H9 (cell line): ENCODE results near the gene CENPP. TPM values are rescaled to one million over a fixed set of nuclear protein-coding genes. Genes with fewer than 3 reads are reported as not detected.
A peak's percentile ranks its signal among the peaks of the same experiment; 100 is the strongest.

Experiments
- DNase-seq: peaks from one replicate; pipeline ENCODE4 v3.0.0-alpha.2; 2017
- H2AFZ ChIP-seq: one replicate; pipeline ENCODE4 v1.6.1; 2013; ENCODE audit warnings: mild to moderate bottlenecking, low read length, control low read depth, moderate library complexity
- H2AK5ac ChIP-seq: 2 replicates; pipeline ENCODE4 v1.6.1; 2013; ENCODE audit warnings: low read length, control low read depth, mixed read lengths; ENCODE audit not compliant: insufficient read length
- H2BK120ac ChIP-seq: one replicate; pipeline ENCODE4 v1.6.1; 2013; ENCODE audit warnings: low read depth, mild to moderate bottlenecking, low read length, control low read depth, inconsistent platforms; ENCODE audit not compliant: poor library complexity, severe bottlenecking
- H2BK12ac ChIP-seq: 2 replicates; pipeline ENCODE4 v1.6.1; 2013; ENCODE audit warnings: low read length, control low read depth, mixed read lengths, low read depth; ENCODE audit not compliant: insufficient read length
- H2BK15ac ChIP-seq: 2 replicates; pipeline ENCODE4 v1.6.1; 2013; ENCODE audit warnings: low read depth, low read length, control low read depth
- H2BK20ac ChIP-seq: one replicate; pipeline ENCODE4 v1.6.1; 2013; ENCODE audit warnings: low read depth, mild to moderate bottlenecking, low read length, control low read depth, inconsistent platforms; ENCODE audit not compliant: poor library complexity, severe bottlenecking
- H2BK5ac ChIP-seq: 2 replicates; pipeline ENCODE4 v1.6.1; 2013; ENCODE audit warnings: low read length, control low read depth, mixed read lengths; ENCODE audit not compliant: insufficient read length
- H3K14ac ChIP-seq: 2 replicates; pipeline ENCODE4 v1.6.1; 2013; ENCODE audit warnings: low read length, control low read depth; ENCODE audit not compliant: insufficient read depth
- H3K18ac ChIP-seq: 2 replicates; pipeline ENCODE4 v1.6.1; 2013; ENCODE audit warnings: low read depth, mild to moderate bottlenecking, mixed read lengths, low read length, control low read depth; ENCODE audit not compliant: insufficient read length
- H3K23ac ChIP-seq: 2 replicates; pipeline ENCODE4 v1.6.1; 2013; ENCODE audit warnings: low read length, control low read depth, mixed read lengths, low read depth; ENCODE audit not compliant: insufficient read length
- H3K23me2 ChIP-seq: 2 replicates; pipeline ENCODE4 v1.6.1; 2013; ENCODE audit warnings: low read depth, mild to moderate bottlenecking, mixed read lengths, low read length, control low read depth; ENCODE audit not compliant: insufficient read length, poor library complexity, severe bottlenecking
- H3K27ac ChIP-seq: 2 replicates; pipeline ENCODE4 v1.5.1; 2013; ENCODE audit warnings: low read length, control low read depth, mixed read lengths, low read depth; ENCODE audit not compliant: insufficient read length
- H3K27me3 ChIP-seq: 2 replicates; pipeline ENCODE4 v1.6.1; 2013; ENCODE audit warnings: low read length, control low read depth, inconsistent platforms; ENCODE audit not compliant: insufficient read depth
- H3K4ac ChIP-seq: 2 replicates; pipeline ENCODE4 v1.6.1; 2013; ENCODE audit warnings: low read depth, mild to moderate bottlenecking, control low read depth, inconsistent platforms, low read length, moderate library complexity
- H3K4me1 ChIP-seq: 2 replicates; pipeline ENCODE4 v1.6.1; 2013; ENCODE audit warnings: low read length, control low read depth, inconsistent platforms; ENCODE audit not compliant: insufficient read depth
- H3K4me2 ChIP-seq: 2 replicates; pipeline ENCODE4 v1.6.1; 2013; ENCODE audit warnings: low read length, control low read depth, mixed read lengths; ENCODE audit not compliant: insufficient read length, insufficient read depth
- H3K56ac ChIP-seq: 2 replicates; pipeline ENCODE4 v1.6.1; 2013; ENCODE audit warnings: low read depth, mild to moderate bottlenecking, mixed read lengths, low read length, control low read depth; ENCODE audit not compliant: insufficient read length
- H3K79me1 ChIP-seq: 2 replicates; pipeline ENCODE4 v1.6.1; 2013; ENCODE audit warnings: low read depth, mild to moderate bottlenecking, moderate library complexity, low read length, control low read depth, inconsistent platforms; ENCODE audit not compliant: insufficient read depth, poor library complexity, severe bottlenecking
- H3K79me2 ChIP-seq: 2 replicates; pipeline ENCODE4 v1.6.1; 2013; ENCODE audit warnings: low read length, control low read depth, inconsistent platforms; ENCODE audit not compliant: insufficient read depth
- H3K9ac ChIP-seq: 2 replicates; pipeline ENCODE4 v1.6.1; 2013; ENCODE audit warnings: low read length, control low read depth, mixed read lengths; ENCODE audit not compliant: insufficient read length; ENCODE audit errors: extremely low read depth
- H3K9me3 ChIP-seq: one replicate; pipeline ENCODE4 v1.6.1; 2013; ENCODE audit warnings: low read depth, low read length, inconsistent platforms; ENCODE audit not compliant: control insufficient read depth
- H3T11ph ChIP-seq: one replicate; pipeline ENCODE4 v1.6.1; 2013; ENCODE audit warnings: mild to moderate bottlenecking, low read length, control low read depth, inconsistent platforms
- H4K20me1 ChIP-seq: one replicate; pipeline ENCODE4 v1.6.1; 2013; ENCODE audit not compliant: control insufficient read depth, insufficient read length, insufficient read depth
- H4K5ac ChIP-seq: 2 replicates; pipeline ENCODE4 v1.6.1; 2013; ENCODE audit warnings: low read depth, mild to moderate bottlenecking, mixed read lengths, low read length, control low read depth; ENCODE audit not compliant: insufficient read length
- H4K8ac ChIP-seq: replicated peaks from 2 replicates; pipeline ENCODE4 v1.6.1; 2013; ENCODE audit warnings: low read length, control low read depth, mixed read lengths, low read depth; ENCODE audit not compliant: insufficient read length
- H4K91ac ChIP-seq: 2 replicates; pipeline ENCODE4 v1.6.1; 2013; ENCODE audit warnings: low read depth, mild to moderate bottlenecking, moderate library complexity, mixed read lengths, low read length, control low read depth; ENCODE audit not compliant: insufficient read length
- H3K27ac Mint-ChIP-seq, 3 experiments: 2 replicates in 2 of 3; 3 replicates in 1 of 3; pipeline ENCODE4 v1.8.0; 2020 to 2021; ENCODE audit warnings: mixed read lengths in 3 of 3, mild to moderate bottlenecking in 1 of 3, moderate library complexity in 1 of 3
- H3K27me3 Mint-ChIP-seq: 2 replicates; pipeline ENCODE4 v1.8.0; 2021; ENCODE audit warnings: low read depth, mild to moderate bottlenecking, moderate library complexity, mixed read lengths
- H3K36me3 Mint-ChIP-seq, 3 experiments: 2 replicates in 2 of 3; 3 replicates in 1 of 3; pipeline ENCODE4 v1.8.0; 2020 to 2021; ENCODE audit warnings: low read depth in 3 of 3, mixed read lengths in 3 of 3; ENCODE audit not compliant: insufficient read depth in 1 of 3
- H3K4me1 Mint-ChIP-seq, 2 experiments: 2 replicates each; pipeline ENCODE4 v1.8.0; 2020; ENCODE audit warnings: mixed read lengths in 2 of 2
- H3K4me3 Mint-ChIP-seq, 2 experiments: 2 replicates in 1 of 2; 3 replicates in 1 of 2; pipeline ENCODE4 v1.8.0; 2020 to 2021; ENCODE audit warnings: mild to moderate bottlenecking in 2 of 2, mixed read lengths in 2 of 2, moderate library complexity in 1 of 2
- H3K9me3 Mint-ChIP-seq, 2 experiments: 2 replicates in 1 of 2; 3 replicates in 1 of 2; pipeline ENCODE4 v1.8.0; 2020; ENCODE audit warnings: mild to moderate bottlenecking in 2 of 2, mixed read lengths in 2 of 2, moderate library complexity in 1 of 2
- WGBS: extraction: QIAGEN DNeasy Blood & Tissue Kit; methylation state at CpG from one replicate; pipeline ENCODE4 v1.1.7; 2013; ENCODE audit warnings: missing lambda C conversion rate, low lambda C conversion rate, mixed read lengths; ENCODE audit not compliant: insufficient read length; ENCODE audit errors: extremely low coverage; 5-methylcytosine and 5-hydroxymethylcytosine counted together
- total RNA-seq: library from RNA; stranded (reverse); gene quantifications from 2 replicates; pipeline ENCODE4 v1.2.1, GENCODE V29; 2021
- TF ChIP-seq, protein P1 (sequence below): fragments of 200-600 bp; sonication (generic); conservative IDR thresholded peaks from 3 replicates; pipeline ENCODE4 v1.8.0; 2021; ENCODE audit warnings: antibody characterized with exemption, mild to moderate bottlenecking

CENPP gene
- total RNA-seq, 1 experiment from 2014 or later: 9.1 TPM

DNA sequence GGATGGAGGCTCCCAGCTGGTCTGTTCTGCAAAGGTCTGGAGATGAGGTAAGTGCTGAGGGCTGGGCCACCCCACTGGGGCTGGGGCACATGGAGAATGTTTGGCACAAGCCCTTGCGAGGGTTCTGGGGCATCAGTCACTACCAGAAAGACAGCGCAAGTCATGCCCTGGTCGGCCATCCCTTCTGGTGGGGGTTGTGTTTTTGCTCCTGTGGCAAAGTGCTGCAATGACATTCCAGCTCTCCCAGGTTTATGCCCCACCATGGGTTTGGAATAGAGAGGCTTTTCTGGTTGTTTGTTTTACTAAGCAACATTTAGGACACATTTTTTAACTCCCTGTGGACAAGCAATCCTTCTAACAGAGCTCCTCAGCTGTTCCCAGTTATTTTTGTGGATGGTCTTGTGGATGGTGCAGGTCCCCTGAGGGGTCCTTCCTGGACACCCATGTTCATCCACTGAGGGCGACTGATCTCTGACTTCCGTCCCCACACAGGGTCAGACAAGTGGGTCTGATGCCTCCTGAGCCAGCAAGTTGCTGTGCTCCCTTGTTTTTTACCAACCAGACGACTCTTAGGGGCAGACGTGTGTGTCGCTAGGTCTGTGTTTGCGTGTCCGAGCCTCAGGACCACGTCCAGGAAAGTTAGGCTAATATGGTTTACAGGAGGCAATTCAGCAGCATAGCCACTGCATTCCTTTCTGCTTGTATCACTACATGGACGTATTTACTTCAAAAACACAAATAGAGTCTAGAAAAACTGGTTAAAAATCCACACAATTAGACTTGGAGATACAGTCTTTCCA lies 274.9 kb downstream of the CENPP start:
- H3K4me3 Mint-ChIP-seq: no peak overlapping the region
- H3K36me3 Mint-ChIP-seq: peaks cover 2 to 9% (median 5%) of the 10 kb centered on the region in 3 experiments; a peak in 4 of 7 replicates
- H3K9me3 ChIP-seq: no peaks in the 10 kb centered on the region
- H3T11ph ChIP-seq: no peak overlapping the region
- H3K9me3 Mint-ChIP-seq: peaks cover 14 to 19% of the 10 kb centered on the region in 2 experiments; a peak in 4 of 5 replicates
- peak overlapping the region in 1 of 3 experiments; percentile 81; a peak in 1 of 7 replicates for H3K27ac Mint-ChIP-seq
- no peak overlapping the region for H3K9ac ChIP-seq
- H2BK120ac ChIP-seq: no peak overlapping the region
- no peak overlapping the region for H2AK5ac ChIP-seq
- no peak for DNase-seq
- no peak overlapping the region for H3K4ac ChIP-seq
- no peak overlapping the region for H3K23ac ChIP-seq
- no peak overlapping the region for H3K4me2 ChIP-seq
- no peak overlapping the region for H4K5ac ChIP-seq
- H3K14ac ChIP-seq: no peak overlapping the region; the same call in 1 of the 2 replicates
- no peaks in the 10 kb centered on the region for H3K79me1 ChIP-seq
- H4K91ac ChIP-seq: no peak overlapping the region
- H3K79me2 ChIP-seq: no peaks in the 10 kb centered on the region
- no peak overlapping the region for H2BK5ac ChIP-seq
- WGBS: no CpG with 5 or more reads among the region's 12 CpGs
- H4K20me1 ChIP-seq: no peaks in the 10 kb centered on the region
- no peak overlapping the region for H3K18ac ChIP-seq
- H2BK20ac ChIP-seq: no peak overlapping the region
- no peaks in the 10 kb centered on the region for H3K4me1 ChIP-seq
- no peak overlapping the region for H3K27ac ChIP-seq
- no peaks in the 10 kb centered on the region for H3K23me2 ChIP-seq
- no peaks in the 10 kb centered on the region; a peak in 1 of 4 replicates for H3K4me1 Mint-ChIP-seq
- H3K27me3 Mint-ChIP-seq: peaks cover 2% of the 10 kb centered on the region; the same call in 1 of the 2 replicates
- H2BK12ac ChIP-seq: no peak overlapping the region
- no peak overlapping the region for H4K8ac ChIP-seq
- H2BK15ac ChIP-seq: no peak overlapping the region
- H2AFZ ChIP-seq: no peak overlapping the region
- no peaks in the 10 kb centered on the region for H3K27me3 ChIP-seq
- H3K56ac ChIP-seq: no peak overlapping the region
- TF ChIP-seq, protein P1, sequence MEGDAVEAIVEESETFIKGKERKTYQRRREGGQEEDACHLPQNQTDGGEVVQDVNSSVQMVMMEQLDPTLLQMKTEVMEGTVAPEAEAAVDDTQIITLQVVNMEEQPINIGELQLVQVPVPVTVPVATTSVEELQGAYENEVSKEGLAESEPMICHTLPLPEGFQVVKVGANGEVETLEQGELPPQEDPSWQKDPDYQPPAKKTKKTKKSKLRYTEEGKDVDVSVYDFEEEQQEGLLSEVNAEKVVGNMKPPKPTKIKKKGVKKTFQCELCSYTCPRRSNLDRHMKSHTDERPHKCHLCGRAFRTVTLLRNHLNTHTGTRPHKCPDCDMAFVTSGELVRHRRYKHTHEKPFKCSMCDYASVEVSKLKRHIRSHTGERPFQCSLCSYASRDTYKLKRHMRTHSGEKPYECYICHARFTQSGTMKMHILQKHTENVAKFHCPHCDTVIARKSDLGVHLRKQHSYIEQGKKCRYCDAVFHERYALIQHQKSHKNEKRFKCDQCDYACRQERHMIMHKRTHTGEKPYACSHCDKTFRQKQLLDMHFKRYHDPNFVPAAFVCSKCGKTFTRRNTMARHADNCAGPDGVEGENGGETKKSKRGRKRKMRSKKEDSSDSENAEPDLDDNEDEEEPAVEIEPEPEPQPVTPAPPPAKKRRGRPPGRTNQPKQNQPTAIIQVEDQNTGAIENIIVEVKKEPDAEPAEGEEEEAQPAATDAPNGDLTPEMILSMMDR: no peak
